Hepatocyte (in vitro differentiated cells): ENCODE results near the gene MIF. TPM values are rescaled to one million over a fixed set of nuclear protein-coding genes. Genes with fewer than 3 reads are reported as not detected.

Experiments
- DNase-seq: peaks from one replicate; pipeline ENCODE4 v3.0.0-alpha.2; 2016; ENCODE audit warnings: low spot score
- H2AFZ ChIP-seq: fragments of 200-600 bp; sonication (generic); 2 replicates; pipeline ENCODE4 v1.6.0; 2016; ENCODE audit warnings: antibody characterized with exemption, mild to moderate bottlenecking
- H3K27ac ChIP-seq: fragments of 200-600 bp; sonication (generic); 2 replicates; pipeline ENCODE4 v1.5.1; 2016; ENCODE audit warnings: mild to moderate bottlenecking
- H3K27me3 ChIP-seq: fragments of 200-600 bp; sonication (generic); 2 replicates; pipeline ENCODE4 v1.6.1; 2016
- H3K36me3 ChIP-seq: fragments of 200-600 bp; sonication (generic); replicated peaks from 2 replicates; pipeline ENCODE4 v1.5.1; 2016; ENCODE audit warnings: low read depth; ENCODE audit not compliant: insufficient read depth
- H3K4me1 ChIP-seq: fragments of 200-600 bp; sonication (generic); 2 replicates; pipeline ENCODE4 v1.5.1; 2016; ENCODE audit warnings: mild to moderate bottlenecking, moderate library complexity; ENCODE audit not compliant: insufficient read depth
- H3K4me2 ChIP-seq: fragments of 200-600 bp; sonication (generic); 2 replicates; pipeline ENCODE4 v1.6.0; 2016
- H3K4me3 ChIP-seq: fragments of 200-600 bp; sonication (generic); 2 replicates; pipeline ENCODE4 v1.5.1; 2016; ENCODE audit warnings: mild to moderate bottlenecking
- H3K79me2 ChIP-seq: fragments of 200-600 bp; sonication (generic); 2 replicates; pipeline ENCODE4 v1.6.0; 2017; ENCODE audit warnings: mild to moderate bottlenecking
- H3K9me2 ChIP-seq: fragments of 200-600 bp; sonication (generic); replicated peaks from 2 replicates; pipeline ENCODE4 v1.6.0; 2017; ENCODE audit warnings: mild to moderate bottlenecking; ENCODE audit not compliant: insufficient read depth
- H3K9me3 ChIP-seq: fragments of 200-600 bp; sonication (generic); 2 replicates; pipeline ENCODE4 v1.5.1; 2016; ENCODE audit warnings: low read depth, mild to moderate bottlenecking
- H4K20me1 ChIP-seq: fragments of 200-600 bp; sonication (generic); 2 replicates; pipeline ENCODE4 v1.6.0; 2016; ENCODE audit warnings: mild to moderate bottlenecking; ENCODE audit not compliant: insufficient read depth, poor library complexity, severe bottlenecking
- CTCF ChIP-seq: fragments of 200-600 bp; sonication (generic); IDR thresholded peaks from 2 replicates; pipeline ENCODE4 v1.5.1; 2016; ENCODE audit warnings: antibody characterized with exemption, mild to moderate bottlenecking; ENCODE audit not compliant: poor library complexity
- EZH2 ChIP-seq: fragments of 200-600 bp; sonication (generic); IDR thresholded peaks from 2 replicates; pipeline ENCODE4 v1.6.1; 2016; ENCODE audit warnings: antibody characterized with exemption, mild to moderate bottlenecking, borderline replicate concordance
- EZH2phosphoT487 ChIP-seq: fragments of 200-600 bp; sonication (generic); IDR thresholded peaks from one replicate; pipeline ENCODE4 v1.6.1; 2018; ENCODE audit warnings: antibody characterized with exemption, mild to moderate bottlenecking, low read depth, moderate library complexity; ENCODE audit not compliant: unreplicated experiment, severe bottlenecking
- WGBS: methylation state at CpG from one replicate; pipeline ENCODE4 v1.1.6; 2016; ENCODE audit warnings: low lambda C conversion rate; ENCODE audit errors: missing lambda C conversion rate; 5-methylcytosine and 5-hydroxymethylcytosine counted together
- polyA plus RNA-seq: library from polyadenylated mRNA; unstranded; fragments of >200 nt; fragmentation: Nextera tagmentation; extraction: Ambion mirVana; gene quantifications from 2 replicates; pipeline ENCODE4 v1.2.1, GENCODE V29; 2016
- total RNA-seq: library from RNA; depleted of rRNA; stranded (reverse); fragments of >200 nt; gene quantifications from 2 replicates; pipeline ENCODE4 v1.2.3, GENCODE V29; 2014

The MIF gene
- total and polyA plus RNA-seq, 2 experiments from 2014 or later = 240 to 2,070 TPM

- peak overlapping the region; percentile 76 for H3K27ac ChIP-seq
- no peaks in the 10 kb centered on the region for H3K36me3 ChIP-seq
- 79% methylated on average over 7 of the region's 7 CpGs for WGBS
- no peak for DNase-seq
- H4K20me1 ChIP-seq = no peaks in the 10 kb centered on the region
- no peaks in the 10 kb centered on the region for H3K79me2 ChIP-seq
- no peak overlapping the region for H3K4me2 ChIP-seq
- H3K9me3 ChIP-seq = no peaks in the 10 kb centered on the region
- H2AFZ ChIP-seq = no peak overlapping the region
- H3K4me3 ChIP-seq = no peak overlapping the region
- no peaks in the 10 kb centered on the region for H3K9me2 ChIP-seq
- no peak for TF ChIP-seq EZH2
- no peak for TF ChIP-seq CTCF
- no peaks in the 10 kb centered on the region for H3K27me3 ChIP-seq
- peaks cover 34% of the 10 kb centered on the region for H3K4me1 ChIP-seq
Observed at GRCh38 chr22:23846081-23846469, 48.1 kb upstream of the MIF start.

GRCh38 chr22:23847310-23847920 lies 46.8 kb upstream of the MIF start:
- no peak for DNase-seq
- no peaks in the 10 kb centered on the region for H3K79me2 ChIP-seq
- no peaks in the 10 kb centered on the region for H3K36me3 ChIP-seq
- H3K9me2 ChIP-seq = no peaks in the 10 kb centered on the region
- no peak overlapping the region for H2AFZ ChIP-seq
- H3K9me3 ChIP-seq = no peaks in the 10 kb centered on the region
- no peak overlapping the region for H3K4me2 ChIP-seq
- H4K20me1 ChIP-seq = no peaks in the 10 kb centered on the region
- peaks cover 23% of the 10 kb centered on the region for H3K4me1 ChIP-seq
- 89% methylated on average over 18 of the region's 18 CpGs for WGBS
- no peaks in the 10 kb centered on the region for H3K27me3 ChIP-seq
- H3K27ac ChIP-seq = peak overlapping the region; percentile 76
- no peak overlapping the region for H3K4me3 ChIP-seq
- TF ChIP-seq EZH2phosphoT487 (no peak), CTCF (no peak), EZH2 (no peak)

- Histone ChIP-seq H3K79me2 (no peaks in the 10 kb centered on the region), H3K4me3 (no peak overlapping the region), H2AFZ (no peak overlapping the region), H4K20me1 (no peaks in the 10 kb centered on the region), H3K27me3 (no peaks in the 10 kb centered on the region), H3K36me3 (no peaks in the 10 kb centered on the region), H3K27ac (peak overlapping the region; percentile 37), H3K4me2 (no peak overlapping the region), H3K4me1 (peaks cover 19% of the 10 kb centered on the region), H3K9me2 (no peaks in the 10 kb centered on the region), H3K9me3 (no peaks in the 10 kb centered on the region)
- no peak for TF ChIP-seq CTCF
- no peak for TF ChIP-seq EZH2
- no peak for TF ChIP-seq EZH2phosphoT487
- no peak for DNase-seq
- WGBS = 62% methylated on average over 24 of the region's 24 CpGs
Observed at GRCh38 chr22:23847991-23848864, 46.0 kb upstream of the MIF start.
